GM10248 (cell line): ENCODE measurements around the gene TEX261.

Experiments
- CTCF ChIA-PET: fragments of 300-600 bp; sonication (Branson Sonifier 250); formaldehyde crosslinking; extraction: SDS; loops from one replicate; lab custom pipeline; 2021; ENCODE audit warnings: antibody characterized with exemption; lab: Yijun Ruan, JAX
- POLR2A ChIA-PET: fragments of 350-650 bp; sonication (Branson Sonifier 250); formaldehyde crosslinking; extraction: SDS; loops from one replicate; lab custom pipeline; 2020; ENCODE audit warnings: antibody characterized with exemption; lab: Yijun Ruan, JAX
- DNase-seq: peaks from one replicate; pipeline ENCODE4 v3.0.0; 2012; ENCODE audit errors: extremely low spot score
- TF ChIP-seq, protein P1 (sequence below): IDR thresholded peaks from 2 replicates; pipeline ENCODE4 v1.5.1; 2012; ENCODE audit warnings: mild to moderate bottlenecking, low read depth; ENCODE audit errors: extremely low read depth, missing control alignments, control extremely low read depth

The TEX261 gene

DNA sequence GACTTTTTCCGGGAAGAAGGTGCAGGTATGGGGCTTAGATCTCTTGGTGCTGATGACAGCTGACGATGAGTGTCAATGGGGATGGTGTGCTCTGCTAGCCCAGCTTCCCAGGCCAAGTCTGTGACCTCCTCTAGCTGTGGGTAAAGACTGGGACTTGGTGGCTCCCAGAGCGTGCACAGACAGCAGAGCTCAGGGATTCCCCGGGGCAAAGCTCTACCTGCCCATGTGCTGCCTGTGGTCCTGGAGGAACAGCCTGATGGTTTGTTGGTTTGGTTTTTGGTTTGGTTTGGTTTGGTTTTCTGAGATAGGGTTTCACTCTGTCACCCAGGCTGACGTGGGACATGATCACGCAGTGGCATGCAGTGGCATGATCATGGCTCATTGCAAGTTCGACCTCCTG is 39.8 kb downstream of the TEX261 start:
- ChIA-PET CTCF (interaction anchor here (1.1 to 7.0 kb wide), 3 partner anchors 9 to 84 kb away, joined by 3 to 43 read pairs (median 6); no protein-coding TSS in a partner anchor), POLR2A (no interaction called here)
- DNase-seq: no peak
- TF ChIP-seq, protein P1, sequence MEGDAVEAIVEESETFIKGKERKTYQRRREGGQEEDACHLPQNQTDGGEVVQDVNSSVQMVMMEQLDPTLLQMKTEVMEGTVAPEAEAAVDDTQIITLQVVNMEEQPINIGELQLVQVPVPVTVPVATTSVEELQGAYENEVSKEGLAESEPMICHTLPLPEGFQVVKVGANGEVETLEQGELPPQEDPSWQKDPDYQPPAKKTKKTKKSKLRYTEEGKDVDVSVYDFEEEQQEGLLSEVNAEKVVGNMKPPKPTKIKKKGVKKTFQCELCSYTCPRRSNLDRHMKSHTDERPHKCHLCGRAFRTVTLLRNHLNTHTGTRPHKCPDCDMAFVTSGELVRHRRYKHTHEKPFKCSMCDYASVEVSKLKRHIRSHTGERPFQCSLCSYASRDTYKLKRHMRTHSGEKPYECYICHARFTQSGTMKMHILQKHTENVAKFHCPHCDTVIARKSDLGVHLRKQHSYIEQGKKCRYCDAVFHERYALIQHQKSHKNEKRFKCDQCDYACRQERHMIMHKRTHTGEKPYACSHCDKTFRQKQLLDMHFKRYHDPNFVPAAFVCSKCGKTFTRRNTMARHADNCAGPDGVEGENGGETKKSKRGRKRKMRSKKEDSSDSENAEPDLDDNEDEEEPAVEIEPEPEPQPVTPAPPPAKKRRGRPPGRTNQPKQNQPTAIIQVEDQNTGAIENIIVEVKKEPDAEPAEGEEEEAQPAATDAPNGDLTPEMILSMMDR: no peak

DNA sequence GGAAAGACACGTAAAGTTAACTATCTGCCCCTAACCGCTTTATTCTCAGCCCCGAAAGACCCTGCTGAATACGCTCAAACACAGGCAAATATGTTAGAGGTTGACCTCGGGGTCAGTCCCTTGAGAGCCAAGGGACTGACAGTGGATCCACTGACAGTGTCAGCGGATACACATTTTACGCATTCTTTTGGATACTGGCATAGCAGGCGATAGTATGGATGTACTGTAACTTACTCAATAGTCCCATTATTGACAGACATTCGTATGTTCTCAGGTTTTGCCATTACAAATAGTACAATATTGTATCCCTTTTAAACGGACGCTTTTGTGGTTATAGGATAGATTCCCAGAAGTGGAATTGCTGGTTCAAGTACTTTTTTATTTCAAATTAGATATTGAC is 45.6 kb downstream of the TEX261 start:
- TF ChIP-seq, protein P1: no peak
- ChIA-PET CTCF (interaction anchor here (0.7 to 7.0 kb wide), 39 partner anchors 8 to 649 kb away, joined by 3 to 87 read pairs (median 6); partner anchors contain the start of genes ATP6V1B1 and FAM136A), POLR2A (no interaction called here)

DNA sequence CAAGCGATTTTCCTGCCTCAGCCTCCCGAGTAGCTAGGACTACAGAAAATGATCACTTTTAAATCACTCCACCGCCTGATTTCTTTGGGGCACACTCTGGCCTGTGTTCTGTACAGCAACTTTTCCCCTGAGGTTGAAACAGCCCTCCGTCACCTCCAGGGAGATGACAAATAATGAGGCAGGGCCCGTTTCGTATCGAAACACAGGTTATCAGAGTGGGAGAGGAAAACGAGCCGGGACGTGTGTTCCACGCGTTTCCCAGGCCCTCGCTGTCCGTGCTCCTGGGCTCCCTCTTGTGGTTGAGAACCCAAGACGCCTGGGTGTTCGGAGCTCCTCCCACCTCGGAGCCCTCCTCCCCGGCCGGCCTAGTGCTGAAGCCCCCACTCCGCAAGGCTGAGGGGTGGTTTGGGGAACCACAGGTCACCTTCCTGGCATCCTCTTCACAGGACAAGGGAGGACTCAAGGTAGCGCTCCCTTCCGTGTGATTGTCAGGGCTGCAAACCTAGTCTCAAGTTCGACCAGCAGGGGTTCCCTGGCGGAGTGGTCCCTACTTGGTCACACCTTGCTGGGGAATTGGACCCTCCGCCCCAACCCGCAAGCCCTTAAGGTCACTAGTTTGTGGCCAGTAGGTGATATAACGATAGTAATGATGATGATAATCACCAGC is 46.2 kb downstream of the TEX261 start:
- TF ChIP-seq, protein P1: peak; percentile 76
- ChIA-PET CTCF (interaction anchor here (0.7 to 3.9 kb wide), 46 partner anchors 10 to 1202 kb away, joined by 3 to 87 read pairs (median 5); partner anchors contain the start of genes ANKRD53, ATP6V1B1 and FAM136A), POLR2A (no interaction called here)
- DNase-seq: peak; percentile 84

More for the DNA sequence above, 45.6 kb downstream of the TEX261 start:
- DNase-seq: no peak

DNA sequence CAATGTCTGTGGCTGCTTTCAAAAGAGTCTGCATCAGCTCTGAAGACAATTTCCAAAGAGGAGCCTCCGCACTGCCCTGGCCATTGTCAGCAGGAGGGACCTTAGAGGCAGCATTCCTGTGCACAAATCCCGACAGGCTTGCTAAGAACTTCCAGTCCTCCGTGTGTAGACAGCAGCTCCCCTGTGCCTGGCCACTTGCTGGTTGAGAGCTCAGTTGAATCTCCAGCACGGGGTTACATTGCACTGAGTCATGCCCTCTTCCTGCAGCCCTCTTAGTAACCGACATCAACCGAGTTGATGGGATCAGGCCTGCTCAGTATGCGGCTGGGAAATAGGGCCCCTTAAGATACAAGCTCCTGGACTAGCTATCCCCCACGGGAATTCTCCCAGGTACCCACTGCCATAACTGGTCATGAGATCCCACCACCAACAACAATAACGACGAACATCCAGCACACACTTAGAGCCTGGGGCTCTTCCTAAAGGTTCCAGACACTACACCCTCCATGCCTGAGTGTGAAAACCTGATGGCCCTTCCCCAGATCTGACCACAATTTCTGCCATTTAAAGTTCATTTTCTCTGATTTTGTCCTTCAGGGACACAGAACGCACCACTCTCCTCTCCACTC is 47.0 kb downstream of the TEX261 start:
- CTCF ChIA-PET: interaction anchor here (0.9 to 3.9 kb wide), 51 partner anchors 10 to 1203 kb away, joined by 3 to 87 read pairs (median 4); partner anchors contain the start of genes ANKRD53, ATP6V1B1, CLEC4F and FAM136A
- POLR2A ChIA-PET: no interaction called here
- no peak for DNase-seq
- TF ChIP-seq, protein P1: no peak

DNA sequence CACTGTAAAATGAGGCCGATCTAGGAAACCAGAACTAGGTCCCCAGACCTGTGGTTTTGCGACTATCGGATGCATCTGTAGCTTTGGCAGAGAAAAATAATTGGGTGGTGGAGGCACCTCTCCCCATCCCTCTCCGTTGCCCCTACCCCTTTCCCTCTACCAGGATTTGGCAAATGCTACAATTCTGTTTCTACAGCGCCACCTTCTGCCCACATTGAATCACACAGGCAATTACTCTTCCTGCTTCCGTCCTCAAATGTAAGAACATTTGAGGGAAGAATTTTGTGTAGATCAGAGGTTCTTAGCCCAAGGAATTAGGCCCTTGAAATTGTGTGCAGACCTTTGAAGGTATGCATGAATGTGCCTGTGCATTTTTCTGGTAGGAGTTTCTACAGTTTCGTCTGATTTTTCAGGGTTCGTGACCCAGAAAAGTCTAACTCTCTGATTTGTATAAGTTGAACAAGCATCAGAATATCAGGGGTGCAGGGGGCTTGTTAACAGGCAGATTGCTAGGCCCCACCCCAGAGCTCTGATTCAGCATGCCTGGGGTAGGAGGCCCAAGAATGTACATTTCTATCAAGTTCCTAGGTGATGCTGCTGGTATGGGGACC is 47.7 kb downstream of the TEX261 start:
- ChIA-PET CTCF (interaction anchor here (0.9 to 3.9 kb wide), 37 partner anchors 8 to 1203 kb away, joined by 3 to 87 read pairs (median 4); partner anchors contain the start of genes ATP6V1B1, CLEC4F and FAM136A), POLR2A (no interaction called here)
- peak; percentile 56 for DNase-seq
- TF ChIP-seq, protein P1: peak; percentile 82

DNA sequence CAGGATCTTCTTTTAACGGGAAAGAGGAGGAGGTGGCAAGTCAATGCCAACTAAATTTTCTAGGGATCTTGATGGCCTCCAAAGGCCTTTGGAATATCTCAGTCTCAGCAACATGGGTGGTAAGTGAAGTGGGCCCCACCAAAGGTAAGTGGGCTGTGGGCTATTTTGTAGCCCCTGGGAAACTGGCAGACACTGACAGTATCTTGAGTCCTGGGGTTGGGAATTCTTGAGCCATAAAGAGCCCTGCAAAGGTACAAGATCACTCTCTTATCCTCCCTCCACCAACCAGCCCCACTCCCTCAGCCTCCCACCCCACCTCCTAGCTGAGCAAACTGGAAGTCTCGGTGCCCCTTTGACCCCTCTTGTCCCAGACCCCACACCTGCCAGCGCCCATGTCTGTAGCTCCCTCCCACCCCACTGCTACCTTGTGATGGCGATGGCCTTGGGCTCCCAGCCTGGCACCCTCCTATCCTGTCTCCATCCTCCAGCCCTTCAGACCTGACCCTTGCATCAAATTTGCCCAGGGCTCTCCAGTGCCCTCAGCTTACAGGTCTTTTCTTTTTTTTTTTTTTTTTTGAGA is 50.5 kb downstream of the TEX261 start:
- no peak for DNase-seq
- TF ChIP-seq, protein P1: no peak
- ChIA-PET CTCF (interaction anchor here (0.9 to 1.2 kb wide), 4 partner anchors 16 to 157 kb away, joined by 3 to 4 read pairs (median 3); no protein-coding TSS in a partner anchor), POLR2A (interaction anchor here (0.7 kb wide), 1 partner anchor 21 kb away, joined by 6 read pairs; no protein-coding TSS in a partner anchor)
